ENCODE results near the gene EXOC4.

The EXOC4 gene

GRCh38 chr7:134041477-134041876, 788.6 kb downstream of the EXOC4 start:
- no peak overlapping the region for H3K27ac ChIP-seq (ENCODE audit: poor library complexity, severe bottlenecking)
- no peaks in the 10 kb centered on the region for H3K4me1 ChIP-seq (ENCODE audit: insufficient read depth, poor library complexity, severe bottlenecking)
- no peaks in the 10 kb centered on the region for H3K27me3 ChIP-seq (ENCODE audit: insufficient read depth, poor library complexity, severe bottlenecking)
- no peak overlapping the region for H3K4me3 ChIP-seq (ENCODE audit: severe bottlenecking)
- no peak for ATAC-seq (ENCODE audit: low read depth)
- TF ChIP-seq CTCF (IDR thresholded peaks at IDR 0.05; ENCODE audit: poor library complexity, severe bottlenecking) = no peak
- no peaks in the 10 kb centered on the region for H3K36me3 ChIP-seq (ENCODE audit: low read depth)
- no peak for DNase-seq (ENCODE audit: low spot score)
- H3K9me3 ChIP-seq (ENCODE audit: severe bottlenecking) = no peaks in the 10 kb centered on the region

- Histone ChIP-seq H3K27ac (ENCODE audit: poor library complexity, severe bottlenecking) (no peak overlapping the region), H3K36me3 (ENCODE audit: low read depth) (no peaks in the 10 kb centered on the region), H3K27me3 (ENCODE audit: insufficient read depth, poor library complexity, severe bottlenecking) (no peaks in the 10 kb centered on the region), H3K4me1 (ENCODE audit: insufficient read depth, poor library complexity, severe bottlenecking) (no peaks in the 10 kb centered on the region), H3K9me3 (ENCODE audit: severe bottlenecking) (no peaks in the 10 kb centered on the region), H3K4me3 (ENCODE audit: severe bottlenecking) (no peak overlapping the region)
- ATAC-seq (ENCODE audit: low read depth) (no peak), DNase-seq (ENCODE audit: low spot score) (no peak)
- no peak for TF ChIP-seq CTCF (IDR thresholded peaks at IDR 0.05; ENCODE audit: poor library complexity, severe bottlenecking)
These were observed 789.4 kb downstream of the EXOC4 start for GRCh38 chr7:134042307-134042706.

- no peak for ATAC-seq (ENCODE audit: low read depth)
- no peaks in the 10 kb centered on the region for H3K9me3 ChIP-seq (ENCODE audit: severe bottlenecking)
- H3K4me3 ChIP-seq (ENCODE audit: severe bottlenecking) = no peak overlapping the region
- H3K36me3 ChIP-seq (ENCODE audit: low read depth) = no peaks in the 10 kb centered on the region
- no peak overlapping the region for H3K27ac ChIP-seq (ENCODE audit: poor library complexity, severe bottlenecking)
- no peak for DNase-seq (ENCODE audit: low spot score)
- no peak for TF ChIP-seq CTCF (IDR thresholded peaks at IDR 0.05; ENCODE audit: poor library complexity, severe bottlenecking)
- H3K4me1 ChIP-seq (ENCODE audit: insufficient read depth, poor library complexity, severe bottlenecking) = no peaks in the 10 kb centered on the region
- H3K27me3 ChIP-seq (ENCODE audit: insufficient read depth, poor library complexity, severe bottlenecking) = no peaks in the 10 kb centered on the region
These were observed 791.8 kb downstream of the EXOC4 start for GRCh38 chr7:134044682-134045081.

GRCh38 chr7:134045716-134046115, 792.8 kb downstream of the EXOC4 start:
- no peaks in the 10 kb centered on the region for H3K9me3 ChIP-seq (ENCODE audit: severe bottlenecking)
- H3K4me3 ChIP-seq (ENCODE audit: severe bottlenecking) = no peak overlapping the region
- no peaks in the 10 kb centered on the region for H3K4me1 ChIP-seq (ENCODE audit: insufficient read depth, poor library complexity, severe bottlenecking)
- DNase-seq (ENCODE audit: low spot score) (no peak), ATAC-seq (ENCODE audit: low read depth) (no peak)
- TF ChIP-seq CTCF (IDR thresholded peaks at IDR 0.05; ENCODE audit: poor library complexity, severe bottlenecking) = no peak
- no peak overlapping the region for H3K27ac ChIP-seq (ENCODE audit: poor library complexity, severe bottlenecking)
- no peaks in the 10 kb centered on the region for H3K36me3 ChIP-seq (ENCODE audit: low read depth)
- no peaks in the 10 kb centered on the region for H3K27me3 ChIP-seq (ENCODE audit: insufficient read depth, poor library complexity, severe bottlenecking)

GRCh38 chr7:134046594-134047128, 793.8 kb downstream of the EXOC4 start:
- H3K9me3 ChIP-seq (ENCODE audit: severe bottlenecking) = no peaks in the 10 kb centered on the region
- ATAC-seq (ENCODE audit: low read depth) = no peak

More at GRCh38 chr7:134046594-134047128, 793.8 kb downstream of the EXOC4 start:
- H3K27ac ChIP-seq (ENCODE audit: poor library complexity, severe bottlenecking) = no peak overlapping the region
- H3K27me3 ChIP-seq (ENCODE audit: insufficient read depth, poor library complexity, severe bottlenecking) = no peaks in the 10 kb centered on the region
- H3K4me3 ChIP-seq (ENCODE audit: severe bottlenecking) = no peak overlapping the region
- DNase-seq (ENCODE audit: low spot score) = no peak
- TF ChIP-seq CTCF (IDR thresholded peaks at IDR 0.05; ENCODE audit: poor library complexity, severe bottlenecking) = no peak
- H3K36me3 ChIP-seq (ENCODE audit: low read depth) = no peaks in the 10 kb centered on the region
- no peaks in the 10 kb centered on the region for H3K4me1 ChIP-seq (ENCODE audit: insufficient read depth, poor library complexity, severe bottlenecking)

Measured in RWPE2 (cell line).